ENCODE results near the gene DNPH1. TPM values are rescaled to one million over a fixed set of nuclear protein-coding genes. Genes with fewer than 3 reads are reported as not detected.

Gene DNPH1
- total RNA-seq, 1 experiment from 2014 or later: 59.0 TPM

- no peaks in the 10 kb centered on the region for H3K9me2 ChIP-seq (replicated peaks; ENCODE audit: insufficient read depth, low read length)
- H4K20me1 ChIP-seq (ENCODE audit: insufficient read depth, low read depth, low read length): no peaks in the 10 kb centered on the region
- no peaks in the 10 kb centered on the region for H3K79me2 ChIP-seq (ENCODE audit: low read length)
- no peak for DNase-seq
- H3K9ac ChIP-seq (ENCODE audit: low read length): no peak overlapping the region
- H3K4me2 ChIP-seq (ENCODE audit: low read depth, low read length, poor library complexity, severe bottlenecking): no peak overlapping the region
- H3K9me3 ChIP-seq (ENCODE audit: low read length): no peaks in the 10 kb centered on the region
- H3K27ac ChIP-seq (ENCODE audit: low read length): no peak overlapping the region
- H3K4me1 ChIP-seq (ENCODE audit: low read length): peaks cover 33% of the 10 kb centered on the region
- no peaks in the 10 kb centered on the region for H3K36me3 ChIP-seq (ENCODE audit: insufficient read depth, low read length)
- no peak overlapping the region for H2AFZ ChIP-seq (ENCODE audit: low read length)
- no peaks in the 10 kb centered on the region for H3K27me3 ChIP-seq (ENCODE audit: low read length)
- H3K4me3 ChIP-seq (ENCODE audit: low read length): no peak overlapping the region
These were observed 38.5 kb upstream of the DNPH1 start for GRCh38 chr6:43267619-43268354.

- no peaks in the 10 kb centered on the region for H3K79me2 ChIP-seq (ENCODE audit: low read length)
- no peaks in the 10 kb centered on the region for H4K20me1 ChIP-seq (ENCODE audit: insufficient read depth, low read depth, low read length)
- no peak overlapping the region for H3K9ac ChIP-seq (ENCODE audit: low read length)
- no peaks in the 10 kb centered on the region for H3K9me2 ChIP-seq (replicated peaks; ENCODE audit: insufficient read depth, low read length)
- no peak overlapping the region for H3K4me2 ChIP-seq (ENCODE audit: low read depth, low read length, poor library complexity, severe bottlenecking)
- H3K27me3 ChIP-seq (ENCODE audit: low read length): no peaks in the 10 kb centered on the region
- no peak overlapping the region for H3K4me3 ChIP-seq (ENCODE audit: low read length)
- H3K27ac ChIP-seq (ENCODE audit: low read length): no peak overlapping the region
- no peaks in the 10 kb centered on the region for H3K36me3 ChIP-seq (ENCODE audit: insufficient read depth, low read length)
- H3K4me1 ChIP-seq (ENCODE audit: low read length): peaks cover 20% of the 10 kb centered on the region
- H2AFZ ChIP-seq (ENCODE audit: low read length): no peak overlapping the region
- DNase-seq: no peak
- no peaks in the 10 kb centered on the region for H3K9me3 ChIP-seq (ENCODE audit: low read length)
These were observed 36.3 kb upstream of the DNPH1 start for GRCh38 chr6:43265564-43265963.

DNA sequence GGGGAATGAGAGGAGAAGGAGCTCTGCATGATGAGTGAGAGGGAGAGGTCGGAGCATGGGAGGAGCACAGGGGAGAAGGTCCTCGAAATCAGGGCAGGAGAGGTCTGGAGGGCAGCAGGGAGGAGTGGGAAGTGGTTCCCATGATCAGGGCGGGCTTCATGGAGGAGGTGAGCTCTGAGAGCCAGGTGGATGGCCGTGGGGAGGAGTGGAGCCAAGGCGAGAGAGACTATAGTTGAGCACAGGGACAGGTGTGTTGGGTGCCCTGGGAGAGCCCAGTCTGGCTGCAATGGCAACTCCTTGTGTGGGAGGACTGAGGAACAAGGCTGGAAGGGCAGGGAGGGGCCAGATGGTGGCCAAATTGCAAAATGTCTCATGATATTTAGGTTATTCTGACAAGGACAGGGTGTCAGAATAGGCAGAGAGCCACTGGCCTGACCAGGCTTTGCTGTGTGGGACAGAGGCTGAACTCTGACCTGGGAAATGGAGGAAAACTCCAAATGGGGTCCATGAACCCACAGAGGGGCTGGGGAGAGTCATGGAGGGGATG lies 35.4 kb upstream of the DNPH1 start:
- DNase-seq: no peak
- Histone ChIP-seq H3K9me3 (ENCODE audit: low read length) (no peaks in the 10 kb centered on the region), H3K9ac (ENCODE audit: low read length) (no peak overlapping the region), H3K36me3 (ENCODE audit: insufficient read depth, low read length) (no peaks in the 10 kb centered on the region), H3K27ac (ENCODE audit: low read length) (no peak overlapping the region), H3K4me2 (ENCODE audit: low read depth, low read length, poor library complexity, severe bottlenecking) (no peak overlapping the region), H3K4me1 (ENCODE audit: low read length) (peaks cover 11% of the 10 kb centered on the region), H2AFZ (ENCODE audit: low read length) (no peak overlapping the region), H3K27me3 (ENCODE audit: low read length) (no peaks in the 10 kb centered on the region), H4K20me1 (ENCODE audit: insufficient read depth, low read depth, low read length) (no peaks in the 10 kb centered on the region), H3K9me2 (replicated peaks; ENCODE audit: insufficient read depth, low read length) (no peaks in the 10 kb centered on the region), H3K4me3 (ENCODE audit: low read length) (no peak overlapping the region), H3K79me2 (ENCODE audit: low read length) (no peaks in the 10 kb centered on the region)

- Histone ChIP-seq H3K36me3 (ENCODE audit: insufficient read depth, low read length) (no peaks in the 10 kb centered on the region), H3K4me1 (ENCODE audit: low read length) (peaks cover 3% of the 10 kb centered on the region; the same call in 1 of the 2 replicates), H4K20me1 (ENCODE audit: insufficient read depth, low read depth, low read length) (no peaks in the 10 kb centered on the region), H3K9ac (ENCODE audit: low read length) (no peak overlapping the region), H2AFZ (ENCODE audit: low read length) (peak overlapping the region; percentile 90; the same call in 1 of the 2 replicates), H3K27ac (ENCODE audit: low read length) (no peak overlapping the region), H3K9me3 (ENCODE audit: low read length) (no peaks in the 10 kb centered on the region), H3K4me2 (ENCODE audit: low read depth, low read length, poor library complexity, severe bottlenecking) (no peak overlapping the region), H3K4me3 (ENCODE audit: low read length) (no peak overlapping the region), H3K27me3 (ENCODE audit: low read length) (no peaks in the 10 kb centered on the region), H3K79me2 (ENCODE audit: low read length) (no peaks in the 10 kb centered on the region), H3K9me2 (replicated peaks; ENCODE audit: insufficient read depth, low read length) (no peaks in the 10 kb centered on the region)
- DNase-seq: peak; percentile 93
These were observed 34.3 kb upstream of the DNPH1 start for GRCh38 chr6:43263314-43264178.

DNA sequence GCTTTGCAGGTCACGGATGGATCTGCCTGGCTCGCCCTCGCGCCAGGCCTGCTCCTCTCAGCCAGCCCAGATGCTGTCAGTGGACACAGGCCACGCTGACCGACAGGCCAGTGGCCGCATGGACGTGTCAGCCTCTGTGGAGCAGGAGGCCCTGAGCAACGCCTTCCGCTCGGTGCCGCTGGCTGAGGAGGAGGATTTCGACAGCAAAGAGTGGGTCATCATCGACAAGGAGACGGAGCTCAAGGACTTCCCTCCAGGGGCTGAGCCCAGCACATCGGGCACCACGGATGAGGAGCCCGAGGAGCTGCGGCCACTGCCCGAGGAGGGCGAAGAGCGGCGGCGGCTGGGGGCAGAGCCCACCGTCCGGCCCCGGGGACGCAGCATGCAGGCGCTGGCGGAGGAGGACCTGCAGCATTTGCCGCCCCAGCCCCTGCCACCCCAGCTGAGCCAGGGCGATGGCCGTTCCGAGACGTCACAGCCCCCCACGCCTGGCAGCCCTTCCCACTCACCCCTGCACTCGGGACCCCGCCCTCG lies 33.6 kb upstream of the DNPH1 start:
- Histone ChIP-seq H3K27ac (ENCODE audit: low read length) (no peak overlapping the region), H4K20me1 (ENCODE audit: insufficient read depth, low read depth, low read length) (no peaks in the 10 kb centered on the region), H3K9me3 (ENCODE audit: low read length) (no peaks in the 10 kb centered on the region), H3K36me3 (ENCODE audit: insufficient read depth, low read length) (no peaks in the 10 kb centered on the region), H3K79me2 (ENCODE audit: low read length) (no peaks in the 10 kb centered on the region), H3K4me2 (ENCODE audit: low read depth, low read length, poor library complexity, severe bottlenecking) (no peak overlapping the region), H3K4me3 (ENCODE audit: low read length) (no peak overlapping the region), H2AFZ (ENCODE audit: low read length) (no peak overlapping the region), H3K4me1 (ENCODE audit: low read length) (peaks cover 8% of the 10 kb centered on the region), H3K9ac (ENCODE audit: low read length) (no peak overlapping the region), H3K27me3 (ENCODE audit: low read length) (no peaks in the 10 kb centered on the region), H3K9me2 (replicated peaks; ENCODE audit: insufficient read depth, low read length) (no peaks in the 10 kb centered on the region)
- DNase-seq: no peak

DNA sequence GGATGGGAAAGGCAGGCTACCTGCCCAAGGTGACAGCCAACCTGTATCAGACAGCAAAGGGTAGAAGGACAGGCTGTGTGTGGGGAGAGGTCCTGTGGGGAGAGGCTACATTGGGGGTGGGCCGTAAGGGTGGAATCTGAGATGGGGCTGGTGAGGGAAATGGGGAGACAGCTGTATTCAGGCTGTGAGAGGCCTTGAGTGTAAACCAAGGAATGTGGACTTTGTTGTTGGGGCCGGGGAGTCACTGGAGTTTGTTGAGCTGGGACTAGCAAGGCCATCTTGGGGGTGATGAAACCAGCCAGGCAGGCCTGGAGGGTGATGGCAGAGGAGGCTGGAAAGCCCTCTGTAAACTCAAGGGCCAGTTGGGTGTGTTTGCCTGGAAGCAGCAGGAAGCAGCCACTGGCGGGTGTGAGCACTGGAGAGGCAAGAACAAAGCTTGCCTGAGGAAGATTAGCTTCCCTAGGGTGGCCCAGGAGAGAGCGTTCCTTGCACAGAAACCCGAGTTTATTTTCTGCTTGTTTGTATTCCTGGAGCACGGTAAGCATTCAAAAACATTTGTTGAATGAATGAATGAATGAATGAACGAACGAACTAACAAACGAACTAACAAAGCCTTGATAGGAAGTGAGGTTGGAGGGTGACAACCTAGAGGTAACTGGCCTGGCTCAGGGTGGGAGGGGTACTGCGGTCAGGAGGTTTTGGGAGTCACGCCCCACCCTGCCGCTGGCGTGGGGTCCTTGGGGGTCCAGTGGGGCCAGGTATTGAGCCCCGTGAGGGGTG lies 32.9 kb upstream of the DNPH1 start:
- H3K4me3 ChIP-seq (ENCODE audit: low read length): no peak overlapping the region
- no peaks in the 10 kb centered on the region for H4K20me1 ChIP-seq (ENCODE audit: insufficient read depth, low read depth, low read length)
- H3K4me1 ChIP-seq (ENCODE audit: low read length): peaks cover 15% of the 10 kb centered on the region
- no peak overlapping the region for H3K27ac ChIP-seq (ENCODE audit: low read length)
- H3K4me2 ChIP-seq (ENCODE audit: low read depth, low read length, poor library complexity, severe bottlenecking): no peak overlapping the region
- H3K9me3 ChIP-seq (ENCODE audit: low read length): no peaks in the 10 kb centered on the region
- no peaks in the 10 kb centered on the region for H3K79me2 ChIP-seq (ENCODE audit: low read length)
- no peak overlapping the region for H3K9ac ChIP-seq (ENCODE audit: low read length)
- H3K27me3 ChIP-seq (ENCODE audit: low read length): no peaks in the 10 kb centered on the region
- no peaks in the 10 kb centered on the region for H3K9me2 ChIP-seq (replicated peaks; ENCODE audit: insufficient read depth, low read length)
- H2AFZ ChIP-seq (ENCODE audit: low read length): no peak overlapping the region
- DNase-seq: no peak
- no peaks in the 10 kb centered on the region for H3K36me3 ChIP-seq (ENCODE audit: insufficient read depth, low read length)

GRCh38 chr6:43261198-43261597 lies 31.9 kb upstream of the DNPH1 start:
- Histone ChIP-seq H3K4me3 (ENCODE audit: low read length) (no peak overlapping the region), H3K79me2 (ENCODE audit: low read length) (no peaks in the 10 kb centered on the region), H3K9ac (ENCODE audit: low read length) (no peak overlapping the region), H3K9me2 (replicated peaks; ENCODE audit: insufficient read depth, low read length) (no peaks in the 10 kb centered on the region), H2AFZ (ENCODE audit: low read length) (no peak overlapping the region), H3K27me3 (ENCODE audit: low read length) (no peaks in the 10 kb centered on the region), H4K20me1 (ENCODE audit: insufficient read depth, low read depth, low read length) (no peaks in the 10 kb centered on the region), H3K27ac (ENCODE audit: low read length) (no peak overlapping the region), H3K9me3 (ENCODE audit: low read length) (no peaks in the 10 kb centered on the region), H3K4me2 (ENCODE audit: low read depth, low read length, poor library complexity, severe bottlenecking) (no peak overlapping the region), H3K4me1 (ENCODE audit: low read length) (peaks cover 18% of the 10 kb centered on the region), H3K36me3 (ENCODE audit: insufficient read depth, low read length) (no peaks in the 10 kb centered on the region)
- DNase-seq: no peak

Data from Karpas-422 (cell line).